Neural crest cell (in vitro differentiated cells): ENCODE measurements around the gene PUS10. TPM values are rescaled to one million over a fixed set of nuclear protein-coding genes. Genes with fewer than 3 reads are reported as not detected.
"Not testable (repeated sequence)": the region's sequence is repeated elsewhere in the genome, so short reads cannot be mapped to it uniquely, and the experiment has no call there.

Source experiments
- DNase-seq: peaks from one replicate; pipeline ENCODE4 v3.0.0; 2021; ENCODE audit warnings: low read depth, mixed read lengths, low spot score
- H3K27ac Mint-ChIP-seq: one replicate; pipeline ENCODE4 v1.8.0; 2021; ENCODE audit warnings: mild to moderate bottlenecking, mixed read lengths; ENCODE audit not compliant: unreplicated experiment
- H3K27me3 Mint-ChIP-seq: 2 replicates; pipeline ENCODE4 v1.8.0; 2021; ENCODE audit warnings: low read depth, mild to moderate bottlenecking, mixed read lengths
- H3K36me3 Mint-ChIP-seq: 2 replicates; pipeline ENCODE4 v1.8.0; 2021; ENCODE audit warnings: low read depth, mild to moderate bottlenecking, mixed read lengths
- H3K4me1 Mint-ChIP-seq: 2 replicates; pipeline ENCODE4 v1.8.0; 2021; ENCODE audit warnings: mixed read lengths
- H3K4me3 Mint-ChIP-seq: one replicate; pipeline ENCODE4 v1.8.0; 2021; ENCODE audit warnings: mild to moderate bottlenecking, mixed read lengths
- H3K9me3 Mint-ChIP-seq: 2 replicates; pipeline ENCODE4 v1.8.0; 2021; ENCODE audit warnings: mixed read lengths
- CTCF ChIP-seq: fragments of 200-600 bp; sonication (generic); conservative IDR thresholded peaks from 2 replicates; pipeline ENCODE4 v1.5.0; 2021; ENCODE audit warnings: antibody characterized with exemption, mild to moderate bottlenecking
- total RNA-seq: library from RNA; stranded (reverse); gene quantifications from 2 replicates; pipeline ENCODE4 v1.2.1, GENCODE V29; 2021

PUS10 gene
- total RNA-seq, 1 donor from 2014 or later = 5.0 TPM

DNA sequence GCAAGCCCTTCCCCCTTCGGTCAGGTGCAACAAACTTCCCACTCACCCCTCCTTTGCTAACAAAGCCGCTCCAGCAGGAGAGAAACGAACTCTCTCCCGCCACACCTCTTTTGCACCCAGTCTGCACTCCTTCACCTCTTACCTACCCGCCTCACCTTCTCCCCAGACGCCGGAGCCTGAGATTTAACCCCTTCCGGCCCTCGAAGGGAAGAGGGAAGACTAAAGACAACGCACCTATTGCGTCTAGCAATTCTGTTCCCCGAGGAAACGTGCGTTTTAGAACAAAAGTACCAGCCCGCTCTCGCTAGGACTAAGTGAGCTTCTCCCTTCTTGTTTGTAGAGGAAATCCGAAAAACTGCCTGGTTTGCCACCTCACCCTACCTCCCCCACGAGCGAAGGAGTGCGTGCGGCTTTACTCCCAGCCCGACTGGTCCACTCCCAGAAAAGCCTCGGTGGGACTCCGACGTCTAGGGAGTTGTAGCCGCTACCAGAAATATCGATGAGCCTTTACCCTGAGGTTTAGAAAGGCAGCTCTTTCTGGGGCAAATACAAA, 976 bp downstream of the PUS10 start:
- no peak for TF ChIP-seq CTCF
- Mint-ChIP-seq H3K4me1 (peaks cover 31% of the 10 kb centered on the region), H3K36me3 (peaks cover 10% of the 10 kb centered on the region), H3K4me3 (peak overlapping the region; percentile 99), H3K9me3 (peaks cover under 1% of the 10 kb centered on the region), H3K27me3 (no peaks in the 10 kb centered on the region), H3K27ac (peak overlapping the region; percentile 99)
- DNase-seq = peak; percentile 59

DNA sequence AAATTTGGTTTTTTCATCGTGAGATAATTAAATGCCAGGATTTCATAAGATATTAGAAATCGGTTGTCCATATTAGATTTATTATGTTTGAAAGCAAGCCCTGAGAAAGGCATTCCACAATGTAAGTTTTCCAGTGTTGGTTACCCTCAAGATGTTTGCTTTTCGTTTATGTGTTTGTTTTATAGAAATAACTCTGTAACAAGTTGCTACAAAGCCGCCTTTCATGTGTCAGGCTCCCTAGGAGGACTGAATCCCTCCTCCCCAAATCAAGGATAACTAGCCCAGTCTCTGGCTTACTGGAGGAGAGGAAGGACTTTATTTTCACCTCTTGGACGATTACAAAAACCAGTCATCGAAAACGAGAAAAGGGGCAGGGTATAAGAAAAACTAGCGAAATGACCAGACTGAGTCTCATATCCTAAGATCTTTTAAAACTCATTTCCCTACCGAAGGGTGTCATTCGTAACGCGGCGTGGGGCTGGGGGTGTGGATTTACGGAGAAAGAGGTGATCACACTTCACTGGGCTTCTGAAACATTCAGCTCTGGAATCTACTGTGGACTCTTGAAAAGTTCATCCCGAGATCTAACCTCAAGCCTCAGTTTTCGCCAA, 1.6 kb downstream of the PUS10 start:
- Mint-ChIP-seq H3K36me3 (peaks cover 4% of the 10 kb centered on the region), H3K27me3 (no peaks in the 10 kb centered on the region), H3K27ac (peak overlapping the region; percentile 73), H3K4me3 (peak overlapping the region; percentile 99), H3K4me1 (peaks cover 31% of the 10 kb centered on the region), H3K9me3 (no peaks in the 10 kb centered on the region)
- DNase-seq = no peak
- TF ChIP-seq CTCF = no peak

DNA sequence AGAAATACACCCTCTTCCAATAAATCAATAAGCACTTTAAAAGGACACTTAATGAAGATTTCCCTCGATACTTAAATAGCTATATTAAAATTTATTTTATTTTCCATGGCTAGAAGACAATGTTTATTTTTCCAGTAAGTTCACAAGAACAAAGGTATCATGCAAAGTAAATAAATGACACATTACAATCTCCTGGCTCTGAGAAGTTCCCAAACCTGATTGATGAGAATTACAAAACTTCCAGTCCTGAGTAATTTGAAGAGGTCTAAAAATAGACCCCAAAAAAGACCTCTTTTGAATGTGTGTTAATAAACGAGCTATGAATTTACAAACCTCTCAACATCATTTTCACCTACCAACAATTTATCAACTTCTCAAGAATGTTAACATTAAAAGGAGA, 2.1 kb downstream of the PUS10 start:
- Mint-ChIP-seq H3K9me3 (no peaks in the 10 kb centered on the region), H3K4me3 (peak overlapping the region; percentile 99), H3K27ac (no peak overlapping the region), H3K36me3 (peaks cover 2% of the 10 kb centered on the region), H3K27me3 (no peaks in the 10 kb centered on the region), H3K4me1 (peaks cover 31% of the 10 kb centered on the region)
- no peak for TF ChIP-seq CTCF
- DNase-seq = no peak

DNA sequence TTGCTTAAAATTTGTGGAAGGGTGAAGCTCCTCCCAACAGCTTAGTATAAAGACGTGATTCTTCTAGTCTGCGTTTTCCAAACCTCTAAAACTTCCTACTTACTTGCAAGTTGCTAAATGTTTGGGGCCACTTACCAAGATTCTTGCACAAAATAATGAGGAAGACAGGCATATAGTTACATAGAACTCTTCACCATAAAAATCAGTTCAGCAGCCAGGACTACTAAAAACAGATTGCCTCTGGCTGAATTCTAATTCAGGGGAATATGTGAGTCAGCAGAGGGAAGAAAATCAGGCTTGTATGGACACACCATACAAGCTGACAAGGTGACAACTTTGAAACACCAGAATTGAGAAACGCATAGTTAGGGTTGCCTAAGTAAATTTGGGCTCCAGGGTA, 3.3 kb downstream of the PUS10 start:
- Mint-ChIP-seq H3K36me3 (no peaks in the 10 kb centered on the region), H3K4me1 (peaks cover 30% of the 10 kb centered on the region), H3K9me3 (no peaks in the 10 kb centered on the region), H3K27me3 (no peaks in the 10 kb centered on the region), H3K27ac (no peak overlapping the region), H3K4me3 (peak overlapping the region; percentile 74)
- TF ChIP-seq CTCF = no peak
- no peak for DNase-seq

DNA sequence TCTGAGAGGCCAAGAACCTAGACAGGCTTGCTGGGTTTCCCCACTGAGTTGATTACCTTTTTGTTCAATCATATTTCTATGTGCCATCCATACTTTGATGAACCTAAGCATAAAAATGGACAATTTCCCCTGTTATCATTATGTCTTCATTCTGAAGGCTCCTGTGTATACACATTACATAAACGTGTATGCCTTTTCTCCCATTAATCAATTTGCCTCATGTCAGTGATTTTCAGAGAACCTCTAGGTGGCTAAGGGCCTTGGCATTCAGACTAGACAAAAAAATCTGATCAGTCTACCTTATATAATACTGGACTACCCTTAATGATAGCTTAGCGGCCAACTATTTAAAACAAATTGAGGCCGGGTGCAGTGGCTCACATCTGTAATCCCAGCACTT, 4.7 kb downstream of the PUS10 start:
- TF ChIP-seq CTCF = no peak
- Mint-ChIP-seq H3K9me3 (no peaks in the 10 kb centered on the region), H3K4me1 (peaks cover 18% of the 10 kb centered on the region), H3K4me3 (no peak overlapping the region), H3K27ac (no peak overlapping the region), H3K27me3 (no peaks in the 10 kb centered on the region), H3K36me3 (no peaks in the 10 kb centered on the region)
- no peak for DNase-seq

GRCh38 chr2:61012303-61012702, 5.8 kb downstream of the PUS10 start:
- not testable (repeated sequence) for DNase-seq, H3K4me3 Mint-ChIP-seq, H3K27me3 Mint-ChIP-seq, H3K9me3 Mint-ChIP-seq, H3K27ac Mint-ChIP-seq, H3K36me3 Mint-ChIP-seq
- H3K4me1 Mint-ChIP-seq = peaks cover 13% of the 10 kb centered on the region
